NCI-H2171 (cell line): Measurements from ENCODE around the gene CCAR1.
"Not testable (repeated sequence)": the region's sequence is repeated elsewhere in the genome, so short reads cannot be mapped to it uniquely, and the experiment has no call there.

Experiments
- DNase-seq: peaks from one replicate; lab custom pipeline; 2025; lab: John Stamatoyannopoulos, UW

Gene CCAR1

GRCh38 chr10:68759223-68759863, 38.3 kb downstream of the CCAR1 start:
- no peak for DNase-seq

GRCh38 chr10:68759967-68760366, 38.9 kb downstream of the CCAR1 start:
- no peak for DNase-seq

DNA sequence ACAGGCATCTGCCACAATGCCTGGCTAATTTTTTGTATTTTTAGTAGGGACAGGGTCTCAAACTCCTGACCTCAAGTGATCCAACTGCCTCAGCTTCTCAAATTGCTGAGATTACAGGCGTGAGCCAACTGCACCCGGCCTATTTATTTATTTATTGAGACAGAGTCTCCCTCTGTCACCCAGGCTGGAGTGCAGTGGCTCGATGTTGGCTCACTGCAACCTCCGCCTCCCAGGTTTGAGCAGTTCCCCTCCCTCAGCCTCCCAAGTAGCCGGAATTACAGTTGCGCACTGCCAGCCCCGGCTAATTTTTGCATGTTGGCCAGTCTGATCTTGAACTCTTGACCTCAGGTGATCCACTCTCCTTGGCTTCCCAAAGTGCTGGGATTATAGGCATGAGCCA, 46.4 kb downstream of the CCAR1 start:
- not testable (repeated sequence) for DNase-seq

DNA sequence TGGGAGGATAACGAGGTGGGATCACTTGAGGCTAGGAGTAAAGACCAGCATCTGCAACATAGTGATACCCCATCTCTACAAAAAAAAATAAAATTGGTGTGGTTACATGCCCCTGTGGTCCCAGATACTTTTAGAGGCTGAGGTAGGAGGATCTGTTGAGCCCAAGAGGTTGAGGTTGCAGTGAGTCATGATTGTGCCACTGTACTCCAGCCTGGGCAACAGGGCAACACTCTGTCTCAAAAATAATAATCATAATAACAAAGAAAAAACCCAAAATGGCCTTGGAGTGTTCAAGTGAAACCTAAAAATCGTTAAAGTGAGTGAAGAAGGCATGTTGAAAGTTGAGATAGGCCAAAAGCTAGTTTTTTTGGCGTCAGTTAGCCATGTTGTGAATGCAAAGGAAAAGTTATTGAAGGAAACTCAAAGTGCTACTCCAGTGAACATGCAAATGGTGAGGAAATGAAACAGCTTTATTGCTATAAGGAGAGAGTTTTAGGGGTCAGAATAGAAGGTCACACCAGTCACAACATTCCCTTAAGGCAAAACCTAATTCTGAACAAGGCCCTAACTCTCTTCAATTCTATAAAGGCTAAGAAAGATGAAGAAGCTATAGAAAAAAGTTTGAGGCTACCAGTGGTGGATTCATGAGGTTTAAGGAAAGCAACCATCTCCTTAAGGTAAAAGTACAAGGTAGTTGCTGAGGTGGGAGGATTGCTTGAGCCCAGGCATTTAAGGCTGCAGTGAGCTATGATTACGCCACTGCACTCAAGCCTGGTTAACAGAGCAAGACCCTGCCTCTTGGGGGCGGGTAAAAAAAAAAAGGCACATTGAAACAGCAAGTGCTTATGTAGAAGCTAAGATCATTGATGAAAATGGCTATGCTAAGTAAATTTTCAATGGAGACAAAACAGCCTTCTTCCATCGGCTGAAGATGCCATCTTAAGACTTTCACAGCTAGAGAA, 60.9 kb downstream of the CCAR1 start:
- no peak for DNase-seq

DNA sequence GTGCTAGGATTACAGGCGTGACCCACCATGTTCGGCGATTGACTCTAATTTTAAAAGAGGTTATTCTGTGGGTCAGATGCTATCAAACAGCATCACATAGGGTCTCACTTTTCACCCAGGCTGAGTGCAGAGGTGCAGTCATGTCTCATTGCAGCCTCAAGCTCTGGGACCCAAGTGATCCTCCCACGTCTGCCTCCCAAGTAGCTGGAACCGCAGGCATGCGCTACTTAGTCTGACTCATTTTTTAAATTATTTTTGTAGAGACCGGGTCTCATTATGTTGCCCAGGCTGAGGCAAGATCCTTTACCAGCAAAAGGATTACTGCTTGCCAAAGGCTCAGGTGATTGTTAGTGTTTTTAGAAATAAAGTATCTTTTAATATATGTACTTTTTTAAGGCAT, 63.4 kb downstream of the CCAR1 start:
- DNase-seq: no peak

DNA sequence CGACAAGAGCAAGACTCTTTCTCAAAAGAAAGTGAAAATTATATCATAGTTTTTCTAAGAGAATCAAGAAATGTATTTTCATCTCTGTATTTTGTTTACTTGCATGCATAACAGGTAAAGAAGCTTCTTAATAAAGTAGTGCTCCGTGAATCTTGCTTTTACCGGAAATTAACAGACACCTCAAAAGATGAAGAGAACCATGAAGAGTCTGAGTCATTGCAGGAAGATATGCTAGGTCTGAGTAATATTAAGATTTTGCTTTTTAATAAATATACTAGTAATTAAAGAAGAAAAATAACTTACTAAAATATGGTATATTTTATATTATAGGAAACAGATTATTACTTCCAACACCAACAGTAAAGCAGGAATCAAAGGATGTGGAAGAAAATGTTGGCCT, 66.8 kb downstream of the CCAR1 start:
- DNase-seq: no peak

DNA sequence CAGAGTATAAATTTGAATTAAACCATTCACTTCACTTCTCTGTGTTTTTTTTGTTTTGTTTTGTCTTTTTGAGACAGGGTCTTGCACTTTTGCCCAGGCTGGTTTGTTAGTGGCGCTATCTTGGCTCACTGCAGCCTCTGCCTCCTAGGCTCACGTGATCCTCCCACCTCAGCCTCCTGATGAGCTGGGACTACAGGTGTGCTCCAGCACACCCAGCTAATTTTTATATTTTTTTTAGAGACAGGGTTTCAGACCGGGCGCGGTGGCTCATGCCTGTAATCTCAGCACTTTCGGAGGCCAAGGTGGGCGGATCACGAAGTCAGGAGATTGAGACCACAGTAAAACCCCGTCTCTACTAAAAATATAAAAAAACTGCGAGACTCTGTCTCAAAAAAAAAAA, 69.4 kb downstream of the CCAR1 start:
- no peak for DNase-seq

- no peak for DNase-seq
Observed at GRCh38 chr10:68792115-68792514, 71.1 kb downstream of the CCAR1 start.

DNA sequence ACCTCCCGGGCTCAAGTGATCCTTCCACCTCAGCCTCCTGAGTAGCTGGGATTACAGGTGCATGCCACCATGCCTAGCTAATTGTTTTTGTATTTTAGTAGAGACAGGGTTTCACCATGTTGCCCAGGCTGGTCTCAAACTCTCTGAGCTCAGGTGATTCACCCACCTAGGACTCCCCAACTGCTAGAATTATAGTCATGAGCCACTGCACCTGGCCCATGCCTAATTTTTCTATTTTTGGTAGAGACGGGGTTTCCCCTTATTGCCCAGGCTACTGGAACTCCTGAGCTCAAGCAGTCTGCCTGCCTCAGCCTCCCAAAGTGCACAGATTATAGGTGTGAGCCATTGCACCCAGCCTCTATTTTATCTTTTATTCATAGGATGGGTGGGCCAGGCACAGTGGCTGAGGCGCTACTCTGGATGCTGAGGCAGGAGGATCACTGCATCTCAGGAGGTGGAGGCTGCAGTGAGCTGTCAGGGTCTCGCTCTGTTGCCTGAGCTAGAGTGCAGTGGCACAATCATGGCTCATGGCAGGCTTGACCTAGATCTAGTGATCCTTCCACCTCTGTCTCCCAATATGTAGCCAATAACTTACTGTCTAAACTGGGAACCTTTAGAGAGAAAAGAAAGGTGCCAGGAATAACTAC, 75.0 kb downstream of the CCAR1 start:
- DNase-seq: no peak

GRCh38 chr10:68796605-68797004, 75.6 kb downstream of the CCAR1 start:
- DNase-seq: no peak

- no peak for DNase-seq
Observed at GRCh38 chr10:68800211-68800610, 79.2 kb downstream of the CCAR1 start.

GRCh38 chr10:68804692-68805091, 83.7 kb downstream of the CCAR1 start:
- no peak for DNase-seq

- not testable (repeated sequence) for DNase-seq
Observed at GRCh38 chr10:68810830-68811229, 89.8 kb downstream of the CCAR1 start.

DNA sequence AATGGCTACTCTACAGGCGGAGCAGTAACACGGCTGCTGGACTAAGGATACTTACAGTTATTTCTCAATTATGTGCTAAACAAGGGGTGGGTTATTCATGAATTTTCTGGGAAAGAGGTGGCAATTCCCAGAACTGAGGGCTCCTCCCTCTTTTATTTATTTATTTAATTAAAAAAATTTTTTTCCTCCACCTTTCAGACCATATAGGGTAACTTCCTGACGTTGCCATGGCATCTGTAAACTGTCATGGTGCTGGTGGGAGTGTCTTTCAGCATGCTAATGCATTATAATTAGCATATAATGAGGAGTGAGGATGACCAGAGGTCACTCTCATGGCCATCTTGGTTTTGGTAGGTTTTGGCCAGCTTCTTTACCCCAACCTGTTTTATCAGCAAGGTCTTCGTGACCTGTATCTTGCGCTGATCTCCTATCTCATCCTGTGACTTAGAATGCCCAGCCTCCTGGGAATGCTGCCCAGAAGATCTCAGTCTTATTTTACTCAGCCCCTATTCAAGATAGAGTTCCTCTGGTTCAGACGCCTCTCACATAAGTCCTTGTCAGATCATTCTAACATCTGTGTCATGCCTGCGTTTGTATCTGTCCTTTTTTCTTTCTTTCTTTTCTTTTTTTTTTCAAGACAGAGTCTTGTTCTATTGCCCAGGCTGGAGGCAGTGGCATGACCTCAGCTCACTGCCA, 90.4 kb downstream of the CCAR1 start:
- DNase-seq: no peak

DNA sequence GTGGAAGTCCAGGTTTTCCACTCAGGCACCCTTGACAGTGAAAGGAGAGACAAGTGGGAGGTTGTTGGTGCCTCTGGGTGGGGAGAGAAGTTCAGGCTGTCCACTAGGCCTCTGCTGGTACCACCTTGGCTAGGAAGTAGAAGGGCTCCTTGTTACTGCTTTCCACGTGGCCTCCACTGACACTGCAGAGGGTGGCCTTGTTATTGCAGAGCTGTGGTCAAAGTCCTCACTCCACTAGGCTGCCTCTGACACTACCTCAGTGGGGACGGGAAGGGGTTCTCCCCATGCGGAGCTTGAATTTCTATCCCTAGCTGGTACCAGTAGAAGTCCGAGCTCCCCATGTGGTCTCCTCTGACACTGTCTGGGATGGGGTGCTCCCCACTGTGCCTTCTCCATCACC, 91.4 kb downstream of the CCAR1 start:
- DNase-seq: no peak

DNA sequence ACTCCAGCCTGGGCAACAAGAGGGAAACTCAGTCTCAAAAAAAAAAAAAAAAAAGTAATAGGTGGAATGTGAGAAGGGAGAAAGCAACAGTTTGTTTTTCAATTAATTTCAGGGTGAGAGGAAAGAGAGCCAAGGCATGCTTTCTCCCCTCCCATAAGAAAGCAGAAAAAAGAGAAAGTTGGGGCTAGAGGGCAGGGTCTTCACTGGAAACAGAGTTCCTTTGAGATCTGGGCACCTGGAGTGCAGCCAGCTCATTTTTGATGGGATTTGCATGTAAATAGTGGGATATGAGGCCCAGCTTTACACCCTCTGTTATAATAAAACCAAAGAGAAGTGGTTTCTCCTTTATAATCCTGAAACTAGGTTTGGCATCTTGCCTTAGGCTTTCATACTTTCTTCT, 92.5 kb downstream of the CCAR1 start:
- DNase-seq: no peak

GRCh38 chr10:68816796-68817412, 95.9 kb downstream of the CCAR1 start:
- DNase-seq: no peak

- DNase-seq: not testable (repeated sequence)
Observed at GRCh38 chr10:68820359-68820758, 99.3 kb downstream of the CCAR1 start.

- not testable (repeated sequence) for DNase-seq
Observed at GRCh38 chr10:68822626-68823025, 101.6 kb downstream of the CCAR1 start.

DNA sequence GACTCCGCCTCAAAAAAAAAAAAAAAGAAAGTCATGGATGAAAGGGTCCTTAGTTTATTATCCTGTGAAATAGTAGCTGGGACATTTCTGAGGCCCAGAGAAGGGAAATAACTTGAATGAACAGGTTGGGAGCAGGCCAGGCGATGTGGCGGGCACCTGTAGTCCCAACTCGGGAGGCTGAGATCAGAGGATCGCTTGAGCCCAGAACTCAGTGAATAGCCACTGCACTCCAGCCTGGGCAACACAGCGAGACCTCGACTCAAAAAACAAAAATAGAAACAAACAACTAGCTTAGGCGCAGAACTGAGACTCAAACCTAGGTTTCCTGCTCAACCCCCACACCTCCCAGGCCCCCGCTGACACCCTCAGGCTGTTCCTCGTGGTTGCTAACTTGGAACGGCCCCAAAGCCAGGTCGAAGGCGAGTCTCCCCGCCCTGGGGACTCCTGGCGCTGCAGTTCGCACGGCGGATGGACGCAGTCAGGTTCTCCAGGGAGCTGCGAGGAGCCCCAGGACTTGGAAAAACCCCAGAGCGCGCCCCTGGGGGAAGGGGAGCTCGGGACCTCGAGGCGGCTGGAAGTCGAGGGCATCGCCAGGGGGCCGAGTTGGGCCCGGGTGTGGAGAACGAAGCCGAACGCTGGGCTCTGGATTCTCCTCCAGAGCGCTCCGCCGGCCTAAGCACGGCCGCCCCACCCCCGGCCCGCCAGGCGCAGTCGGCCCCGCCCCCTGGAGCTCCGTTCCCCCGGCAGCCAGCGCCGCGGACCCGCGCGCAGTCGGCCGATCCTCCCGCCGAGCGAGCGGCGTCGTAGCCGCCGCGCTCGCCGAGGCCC, 105.9 kb downstream of the CCAR1 start, which contains the start of gene STOX1:
STOX1 (plus strand) TSS at position 768 of the 828 bp plus-strand sequence. CDS start 93 bp downstream, outside the sequence.
- peak; percentile 16 for DNase-seq

- DNase-seq: not testable (repeated sequence)
Observed at GRCh38 chr10:68827592-68827959, 106.5 kb downstream of the CCAR1 start.
